Measurements from ENCODE around the gene SEC61A2. TPM values are rescaled to one million over a fixed set of nuclear protein-coding genes. Genes with fewer than 3 reads are reported as not detected.

The SEC61A2 gene
- 8.9 TPM for total RNA-seq
- 3.6 TPM for polyA plus RNA-seq (ENCODE audit: insufficient read depth, low read depth, low replicate concordance)
- long read RNA-seq, donor 1, partial matches to known transcripts = 56 of 93 reads
- long read RNA-seq, donor 1, other reads (novel, unspliced or antisense) = 36 of 93 reads
- long read RNA-seq, donor 2, partial matches to known transcripts = 10 of 46 reads
- long read RNA-seq, donor 2, other reads (novel, unspliced or antisense) = 36 of 46 reads
- long read RNA-seq, donor 3, partial matches to known transcripts = 45 of 52 reads
- long read RNA-seq, donor 3, other reads (novel, unspliced or antisense) = 7 of 52 reads
- long read RNA-seq, donor 4, partial matches to known transcripts = 20 of 83 reads
- long read RNA-seq, donor 4, other reads (novel, unspliced or antisense) = 60 of 83 reads
- long read RNA-seq, donor 5 = 0 reads
- long read RNA-seq, donor 6, partial matches to known transcripts = 5 of 6 reads
- long read RNA-seq, donor 6, other reads (novel, unspliced or antisense) = 0 of 6 reads
- long read RNA-seq, donor 7, partial matches to known transcripts = 0 of 3 reads
- long read RNA-seq, donor 7, other reads (novel, unspliced or antisense) = 1 of 3 reads
- long read RNA-seq, donor 8, partial matches to known transcripts = 16 of 58 reads
- long read RNA-seq, donor 8, other reads (novel, unspliced or antisense) = 42 of 58 reads
- long read RNA-seq, donor 9, partial matches to known transcripts = 0 of 13 reads
- long read RNA-seq, donor 9, other reads (novel, unspliced or antisense) = 13 of 13 reads
- long read RNA-seq, donor 10, partial matches to known transcripts = 39 of 46 reads
- long read RNA-seq, donor 10, other reads (novel, unspliced or antisense) = 7 of 46 reads

GRCh38 chr10:12129222-12130111 is at the start of gene SEC61A2:
SEC61A2 (plus strand) TSS chr10:12129677; CDS start chr10:12129788, 111 bp downstream.
- no peak for FAIRE-seq
- peaks cover 0 to 3% (median 0%) of the 10 kb centered on the region in 3 donors for H3K36me3 ChIP-seq (ENCODE audit: control insufficient read depth in 2 of 3, insufficient read depth in 3 of 3, low read length in 3 of 3)
- H3K9ac ChIP-seq (ENCODE audit: low read length in 3 of 3) = peak within 1 kb of the TSS; percentile 37 to 65 (median 50)
- H3K27ac ChIP-seq (ENCODE audit: low read depth in 2 of 2, low read length in 2 of 2) = peak within 1 kb of the TSS; percentile 74 to 95
- peak; percentile 95 to 98 (median 97) for DNase-seq
- H3K9me3 ChIP-seq (ENCODE audit: control insufficient read depth in 2 of 3, insufficient read depth in 1 of 3, low read length in 3 of 3) = no peaks in the 10 kb centered on the region
- TF ChIP-seq, protein P1, sequence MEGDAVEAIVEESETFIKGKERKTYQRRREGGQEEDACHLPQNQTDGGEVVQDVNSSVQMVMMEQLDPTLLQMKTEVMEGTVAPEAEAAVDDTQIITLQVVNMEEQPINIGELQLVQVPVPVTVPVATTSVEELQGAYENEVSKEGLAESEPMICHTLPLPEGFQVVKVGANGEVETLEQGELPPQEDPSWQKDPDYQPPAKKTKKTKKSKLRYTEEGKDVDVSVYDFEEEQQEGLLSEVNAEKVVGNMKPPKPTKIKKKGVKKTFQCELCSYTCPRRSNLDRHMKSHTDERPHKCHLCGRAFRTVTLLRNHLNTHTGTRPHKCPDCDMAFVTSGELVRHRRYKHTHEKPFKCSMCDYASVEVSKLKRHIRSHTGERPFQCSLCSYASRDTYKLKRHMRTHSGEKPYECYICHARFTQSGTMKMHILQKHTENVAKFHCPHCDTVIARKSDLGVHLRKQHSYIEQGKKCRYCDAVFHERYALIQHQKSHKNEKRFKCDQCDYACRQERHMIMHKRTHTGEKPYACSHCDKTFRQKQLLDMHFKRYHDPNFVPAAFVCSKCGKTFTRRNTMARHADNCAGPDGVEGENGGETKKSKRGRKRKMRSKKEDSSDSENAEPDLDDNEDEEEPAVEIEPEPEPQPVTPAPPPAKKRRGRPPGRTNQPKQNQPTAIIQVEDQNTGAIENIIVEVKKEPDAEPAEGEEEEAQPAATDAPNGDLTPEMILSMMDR (IDR thresholded peaks at IDR 0.05; ENCODE audit: borderline replicate concordance, extremely low read depth, insufficient read depth) = no peak
- intact Hi-C loops (cut with DNase I) = no loop called here
- no peaks in the 10 kb centered on the region for H3K4me1 ChIP-seq (ENCODE audit: control insufficient read depth in 2 of 3, insufficient read depth in 2 of 3, low read depth in 1 of 3, low read length in 3 of 3)
- no peaks in the 10 kb centered on the region for H3K27me3 ChIP-seq (ENCODE audit: control insufficient read depth, insufficient read depth, low read length)
- H3K4me3 ChIP-seq (ENCODE audit: low read length in 3 of 3) = peak within 1 kb of the TSS; percentile 76 to 92 (median 90)

DNA sequence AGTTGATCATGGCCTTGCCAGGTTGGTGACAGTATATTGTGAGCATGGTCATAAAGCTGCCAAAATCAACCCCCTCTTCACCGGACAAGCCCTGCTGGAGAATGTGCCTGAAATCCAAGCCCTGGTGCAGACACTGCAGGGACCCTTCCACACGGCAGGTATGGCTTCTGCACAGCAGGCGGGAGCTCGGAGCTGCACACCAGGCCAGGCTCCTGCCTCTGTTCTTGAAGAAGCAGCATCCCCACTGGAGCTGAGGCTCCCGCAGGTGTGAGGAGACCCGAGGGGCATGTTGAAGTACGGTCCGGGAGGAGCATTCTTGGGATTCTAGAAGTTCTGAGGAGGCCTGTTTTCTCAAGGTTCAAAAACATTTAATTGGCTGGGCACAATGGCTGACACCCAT is 48.0 kb upstream of the SEC61A2 start:
- DNase-seq = no peak
- Histone ChIP-seq H3K4me1 (ENCODE audit: control insufficient read depth in 2 of 3, insufficient read depth in 2 of 3, low read depth in 1 of 3, low read length in 3 of 3) (no peaks in the 10 kb centered on the region), H3K9ac (ENCODE audit: low read length in 3 of 3) (no peak overlapping the region), H3K27me3 (ENCODE audit: control insufficient read depth, insufficient read depth, low read length) (no peaks in the 10 kb centered on the region), H3K9me3 (ENCODE audit: control insufficient read depth in 2 of 3, insufficient read depth in 1 of 3, low read length in 3 of 3) (no peaks in the 10 kb centered on the region), H3K36me3 (ENCODE audit: control insufficient read depth in 2 of 3, insufficient read depth in 3 of 3, low read length in 3 of 3) (peaks cover 0 to 9% (median 4%) of the 10 kb centered on the region in 3 donors), H3K27ac (ENCODE audit: low read depth in 2 of 2, low read length in 2 of 2) (no peak overlapping the region), H3K4me3 (ENCODE audit: low read length in 3 of 3) (no peak overlapping the region)
- FAIRE-seq = no peak
- intact Hi-C loops (cut with DNase I) = no loop called here
- TF ChIP-seq, protein P1 (IDR thresholded peaks at IDR 0.05; ENCODE audit: borderline replicate concordance, extremely low read depth, insufficient read depth) = no peak

- Histone ChIP-seq H3K4me1 (ENCODE audit: control insufficient read depth in 2 of 3, insufficient read depth in 2 of 3, low read depth in 1 of 3, low read length in 3 of 3) (no peaks in the 10 kb centered on the region), H3K27me3 (ENCODE audit: control insufficient read depth, insufficient read depth, low read length) (no peaks in the 10 kb centered on the region), H3K9ac (ENCODE audit: low read length in 3 of 3) (no peak overlapping the region), H3K4me3 (ENCODE audit: low read length in 3 of 3) (no peak overlapping the region), H3K27ac (ENCODE audit: low read depth in 2 of 2, low read length in 2 of 2) (no peak overlapping the region), H3K9me3 (ENCODE audit: control insufficient read depth in 2 of 3, insufficient read depth in 1 of 3, low read length in 3 of 3) (no peaks in the 10 kb centered on the region), H3K36me3 (ENCODE audit: control insufficient read depth in 2 of 3, insufficient read depth in 3 of 3, low read length in 3 of 3) (peaks cover 0 to 15% (median 4%) of the 10 kb centered on the region in 3 donors)
- TF ChIP-seq, protein P1 (IDR thresholded peaks at IDR 0.05; ENCODE audit: borderline replicate concordance, extremely low read depth, insufficient read depth) = no peak
- no peak for DNase-seq
- FAIRE-seq = no peak
- intact Hi-C loops (cut with DNase I) = no loop called here
These were observed 47.5 kb upstream of the SEC61A2 start for GRCh38 chr10:12081879-12082557.
